ENCODE measurements around the gene ADAMTSL3.

The ADAMTSL3 gene

DNA sequence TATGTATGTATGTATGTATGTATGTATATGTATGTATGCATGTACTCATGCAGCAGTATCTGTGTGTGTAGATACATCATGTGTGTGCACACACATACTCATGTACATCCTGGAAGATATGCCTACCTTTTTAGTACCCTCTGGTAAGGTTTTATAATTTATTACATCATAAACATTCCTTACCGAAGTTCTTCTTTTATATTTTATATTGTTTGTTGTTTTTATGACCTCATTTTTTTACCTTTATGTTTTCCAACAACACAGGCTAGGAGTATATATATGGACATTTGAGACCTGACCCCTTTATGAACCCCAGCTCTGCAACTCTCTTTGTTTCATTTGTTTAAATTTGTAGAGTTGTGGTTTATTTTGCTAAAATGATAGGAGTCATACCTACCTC is 263.5 kb downstream of the ADAMTSL3 start:
- Histone ChIP-seq H3K36me3 (ENCODE audit: low read depth) (no peaks in the 10 kb centered on the region), H3K9me3 (ENCODE audit: severe bottlenecking) (no peaks in the 10 kb centered on the region), H3K27me3 (ENCODE audit: insufficient read depth, poor library complexity, severe bottlenecking) (no peaks in the 10 kb centered on the region), H3K4me3 (ENCODE audit: severe bottlenecking) (no peak overlapping the region), H3K27ac (ENCODE audit: poor library complexity, severe bottlenecking) (no peak overlapping the region), H3K4me1 (ENCODE audit: insufficient read depth, poor library complexity, severe bottlenecking) (no peaks in the 10 kb centered on the region)
- DNase-seq (ENCODE audit: low spot score) (no peak), ATAC-seq (ENCODE audit: low read depth) (no peak)
- TF ChIP-seq, protein P1, sequence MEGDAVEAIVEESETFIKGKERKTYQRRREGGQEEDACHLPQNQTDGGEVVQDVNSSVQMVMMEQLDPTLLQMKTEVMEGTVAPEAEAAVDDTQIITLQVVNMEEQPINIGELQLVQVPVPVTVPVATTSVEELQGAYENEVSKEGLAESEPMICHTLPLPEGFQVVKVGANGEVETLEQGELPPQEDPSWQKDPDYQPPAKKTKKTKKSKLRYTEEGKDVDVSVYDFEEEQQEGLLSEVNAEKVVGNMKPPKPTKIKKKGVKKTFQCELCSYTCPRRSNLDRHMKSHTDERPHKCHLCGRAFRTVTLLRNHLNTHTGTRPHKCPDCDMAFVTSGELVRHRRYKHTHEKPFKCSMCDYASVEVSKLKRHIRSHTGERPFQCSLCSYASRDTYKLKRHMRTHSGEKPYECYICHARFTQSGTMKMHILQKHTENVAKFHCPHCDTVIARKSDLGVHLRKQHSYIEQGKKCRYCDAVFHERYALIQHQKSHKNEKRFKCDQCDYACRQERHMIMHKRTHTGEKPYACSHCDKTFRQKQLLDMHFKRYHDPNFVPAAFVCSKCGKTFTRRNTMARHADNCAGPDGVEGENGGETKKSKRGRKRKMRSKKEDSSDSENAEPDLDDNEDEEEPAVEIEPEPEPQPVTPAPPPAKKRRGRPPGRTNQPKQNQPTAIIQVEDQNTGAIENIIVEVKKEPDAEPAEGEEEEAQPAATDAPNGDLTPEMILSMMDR (IDR thresholded peaks at IDR 0.05; ENCODE audit: poor library complexity, severe bottlenecking): no peak

DNA sequence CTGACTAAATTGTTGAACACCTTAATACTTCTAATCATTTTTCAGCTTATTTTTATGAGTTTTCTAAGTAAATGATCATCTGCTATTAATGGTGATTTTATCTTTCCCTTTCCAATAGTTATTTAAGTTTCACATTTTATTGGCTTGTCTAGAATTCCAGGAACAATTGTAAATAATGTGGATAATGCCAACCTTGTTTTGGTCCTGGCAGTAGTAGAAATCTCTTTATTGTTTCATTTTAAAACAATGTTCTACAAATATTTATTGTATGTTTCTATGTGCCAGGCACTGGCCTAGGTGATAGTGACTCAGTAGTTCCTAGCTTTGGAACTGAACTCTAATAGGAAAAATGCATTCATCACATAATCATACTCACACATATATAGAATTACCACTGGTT is 264.1 kb downstream of the ADAMTSL3 start:
- no peaks in the 10 kb centered on the region for H3K27me3 ChIP-seq (ENCODE audit: insufficient read depth, poor library complexity, severe bottlenecking)
- H3K4me1 ChIP-seq (ENCODE audit: insufficient read depth, poor library complexity, severe bottlenecking): no peaks in the 10 kb centered on the region
- TF ChIP-seq, protein P1 (IDR thresholded peaks at IDR 0.05; ENCODE audit: poor library complexity, severe bottlenecking): no peak
- H3K27ac ChIP-seq (ENCODE audit: poor library complexity, severe bottlenecking): no peak overlapping the region
- H3K9me3 ChIP-seq (ENCODE audit: severe bottlenecking): no peaks in the 10 kb centered on the region
- H3K36me3 ChIP-seq (ENCODE audit: low read depth): no peaks in the 10 kb centered on the region
- ATAC-seq (ENCODE audit: low read depth) (no peak), DNase-seq (ENCODE audit: low spot score) (no peak)
- no peak overlapping the region for H3K4me3 ChIP-seq (ENCODE audit: severe bottlenecking)

DNA sequence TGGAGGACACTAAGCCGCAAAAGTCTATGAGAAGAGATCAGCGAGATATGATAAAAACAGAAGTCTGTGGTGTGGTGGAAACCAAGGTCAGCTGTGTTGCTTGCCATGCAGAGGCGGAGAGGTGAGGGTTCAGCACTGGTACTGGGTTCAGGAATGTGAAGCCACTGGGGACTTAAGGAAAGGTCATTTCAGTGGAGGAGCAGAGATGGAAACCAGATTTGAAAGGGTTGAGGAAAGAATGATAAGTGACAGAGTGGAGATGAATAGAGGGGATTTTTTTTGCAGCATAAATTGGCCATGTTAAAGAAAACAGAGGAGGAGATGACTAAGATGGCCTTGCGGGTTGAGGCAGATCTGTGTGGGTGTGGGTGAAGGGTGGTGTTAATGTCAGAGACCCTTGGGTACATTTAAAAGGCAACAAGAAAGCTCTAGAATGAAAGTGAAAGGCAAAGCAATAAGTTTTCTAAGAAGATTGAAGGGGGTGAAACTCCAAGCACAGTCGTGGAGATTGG is 265.5 kb downstream of the ADAMTSL3 start:
- no peaks in the 10 kb centered on the region for H3K27me3 ChIP-seq (ENCODE audit: insufficient read depth, poor library complexity, severe bottlenecking)
- H3K27ac ChIP-seq (ENCODE audit: poor library complexity, severe bottlenecking): no peak overlapping the region
- H3K4me3 ChIP-seq (ENCODE audit: severe bottlenecking): no peak overlapping the region
- no peaks in the 10 kb centered on the region for H3K4me1 ChIP-seq (ENCODE audit: insufficient read depth, poor library complexity, severe bottlenecking)
- ATAC-seq (ENCODE audit: low read depth): no peak; the same call in 2 of the 3 replicates
- no peaks in the 10 kb centered on the region for H3K36me3 ChIP-seq (ENCODE audit: low read depth)
- TF ChIP-seq, protein P1 (IDR thresholded peaks at IDR 0.05; ENCODE audit: poor library complexity, severe bottlenecking): no peak
- no peak for DNase-seq (ENCODE audit: low spot score)
- H3K9me3 ChIP-seq (ENCODE audit: severe bottlenecking): no peaks in the 10 kb centered on the region

DNA sequence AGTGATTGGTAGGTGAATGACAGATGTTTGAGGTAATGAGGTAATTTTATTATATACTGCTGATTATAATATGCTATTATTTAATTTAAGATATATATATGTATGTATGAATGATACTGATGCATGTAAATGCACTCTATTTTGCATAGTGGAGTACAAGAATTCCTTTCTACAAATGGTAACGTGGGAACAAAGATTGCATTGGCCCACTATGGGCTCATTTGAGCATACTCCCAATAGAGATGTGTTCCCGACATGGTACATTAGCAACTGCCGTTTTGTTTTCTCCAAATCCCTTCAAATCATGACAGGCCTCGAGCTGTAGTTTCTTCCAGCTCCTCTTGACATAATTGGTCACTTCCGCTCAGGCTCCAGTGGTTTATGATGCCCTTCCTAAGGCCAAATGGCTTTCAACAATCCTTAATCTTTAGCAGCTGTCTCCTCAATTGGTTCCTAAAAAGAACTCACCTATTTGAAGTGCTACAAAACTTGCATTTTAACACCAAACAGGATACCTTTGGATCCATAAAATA is 266.1 kb downstream of the ADAMTSL3 start:
- Histone ChIP-seq H3K27ac (ENCODE audit: poor library complexity, severe bottlenecking) (no peak overlapping the region), H3K4me3 (ENCODE audit: severe bottlenecking) (no peak overlapping the region), H3K9me3 (ENCODE audit: severe bottlenecking) (no peaks in the 10 kb centered on the region), H3K27me3 (ENCODE audit: insufficient read depth, poor library complexity, severe bottlenecking) (no peaks in the 10 kb centered on the region), H3K4me1 (ENCODE audit: insufficient read depth, poor library complexity, severe bottlenecking) (no peaks in the 10 kb centered on the region), H3K36me3 (ENCODE audit: low read depth) (no peaks in the 10 kb centered on the region)
- DNase-seq (ENCODE audit: low spot score) (no peak), ATAC-seq (ENCODE audit: low read depth) (no peak)
- TF ChIP-seq, protein P1 (IDR thresholded peaks at IDR 0.05; ENCODE audit: poor library complexity, severe bottlenecking): no peak

DNA sequence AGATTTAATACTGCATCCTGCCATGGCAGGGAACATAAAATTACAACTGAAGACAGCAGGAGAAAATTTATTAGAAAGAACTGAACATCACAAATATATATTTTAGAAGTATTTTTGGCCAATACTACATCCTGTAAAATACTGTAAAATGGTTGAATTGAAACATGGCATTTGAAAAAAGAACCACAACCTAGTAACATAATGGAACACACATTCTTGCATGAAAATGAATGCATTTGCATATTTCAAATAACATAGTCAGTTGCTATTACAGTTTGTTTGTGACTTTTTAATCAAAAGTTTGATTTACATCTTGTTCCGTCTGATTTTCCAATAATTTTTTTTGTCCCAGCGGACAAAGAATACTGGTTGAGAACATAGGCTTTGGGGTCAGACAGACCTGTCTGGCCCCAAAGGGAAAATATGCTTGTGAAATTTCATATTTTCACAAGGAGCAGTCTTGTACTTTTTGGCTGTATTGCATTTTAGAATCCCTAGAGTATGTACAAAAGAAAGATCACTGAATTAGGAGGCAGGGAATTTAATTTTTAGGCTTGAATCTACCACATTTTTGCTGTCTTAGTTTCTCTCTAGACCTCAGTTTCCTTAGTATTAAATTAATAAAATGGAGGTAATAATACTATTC is 268.8 kb downstream of the ADAMTSL3 start:
- H3K4me1 ChIP-seq (ENCODE audit: insufficient read depth, poor library complexity, severe bottlenecking): no peaks in the 10 kb centered on the region
- H3K27me3 ChIP-seq (ENCODE audit: insufficient read depth, poor library complexity, severe bottlenecking): no peaks in the 10 kb centered on the region
- no peak for ATAC-seq (ENCODE audit: low read depth)
- no peak overlapping the region for H3K27ac ChIP-seq (ENCODE audit: poor library complexity, severe bottlenecking)
- H3K9me3 ChIP-seq (ENCODE audit: severe bottlenecking): no peaks in the 10 kb centered on the region
- H3K36me3 ChIP-seq (ENCODE audit: low read depth): no peaks in the 10 kb centered on the region
- DNase-seq (ENCODE audit: low spot score): no peak
- TF ChIP-seq, protein P1 (IDR thresholded peaks at IDR 0.05; ENCODE audit: poor library complexity, severe bottlenecking): no peak
- no peak overlapping the region for H3K4me3 ChIP-seq (ENCODE audit: severe bottlenecking)
